ENCODE measurements around the gene ORMDL2. TPM values are rescaled to one million over a fixed set of nuclear protein-coding genes. Genes with fewer than 3 reads are reported as not detected.
A peak's percentile ranks its signal among the peaks of the same experiment; 100 is the strongest.

Gene ORMDL2
- total RNA-seq, 1 donor from 2014 or later: 40.5 TPM

DNA sequence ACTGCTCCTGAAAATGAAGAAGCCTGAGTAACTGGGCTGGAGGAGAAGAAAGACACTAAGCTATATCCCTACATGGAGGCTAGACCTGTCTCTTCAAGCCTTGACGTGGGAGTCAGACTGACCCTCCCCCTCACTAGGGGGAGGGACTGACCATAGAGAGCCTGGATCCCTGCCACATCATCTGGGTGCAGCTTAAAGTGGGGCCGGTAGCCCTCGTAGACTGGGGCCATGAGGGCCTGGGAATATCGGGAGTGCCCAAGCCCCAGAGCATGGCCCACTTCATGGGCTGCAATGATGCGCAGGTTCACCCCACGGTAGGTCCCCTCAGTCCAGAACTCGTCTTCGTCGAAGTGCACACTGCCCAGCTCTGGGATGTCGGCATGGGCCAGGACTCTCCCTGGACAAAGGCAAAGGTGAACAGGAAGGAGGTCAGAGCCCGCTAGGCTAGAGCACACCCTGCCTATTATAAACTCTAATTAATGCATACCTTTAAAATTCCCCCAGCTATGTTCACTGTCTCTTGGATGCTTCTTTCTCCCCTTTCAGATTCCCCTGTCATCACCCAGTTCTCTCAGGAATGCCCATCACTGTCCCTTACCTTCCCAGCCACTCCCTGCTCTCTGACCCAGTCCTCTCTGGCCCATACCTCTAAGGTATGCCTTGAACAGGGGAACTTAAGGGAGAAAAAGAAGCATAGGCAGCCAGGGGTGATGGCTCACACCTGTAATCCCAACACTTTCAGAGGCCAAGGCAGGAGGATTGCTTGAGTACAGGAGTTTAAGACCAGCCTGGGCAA, 21.7 kb downstream of the ORMDL2 start:
- TF ChIP-seq, protein P1, sequence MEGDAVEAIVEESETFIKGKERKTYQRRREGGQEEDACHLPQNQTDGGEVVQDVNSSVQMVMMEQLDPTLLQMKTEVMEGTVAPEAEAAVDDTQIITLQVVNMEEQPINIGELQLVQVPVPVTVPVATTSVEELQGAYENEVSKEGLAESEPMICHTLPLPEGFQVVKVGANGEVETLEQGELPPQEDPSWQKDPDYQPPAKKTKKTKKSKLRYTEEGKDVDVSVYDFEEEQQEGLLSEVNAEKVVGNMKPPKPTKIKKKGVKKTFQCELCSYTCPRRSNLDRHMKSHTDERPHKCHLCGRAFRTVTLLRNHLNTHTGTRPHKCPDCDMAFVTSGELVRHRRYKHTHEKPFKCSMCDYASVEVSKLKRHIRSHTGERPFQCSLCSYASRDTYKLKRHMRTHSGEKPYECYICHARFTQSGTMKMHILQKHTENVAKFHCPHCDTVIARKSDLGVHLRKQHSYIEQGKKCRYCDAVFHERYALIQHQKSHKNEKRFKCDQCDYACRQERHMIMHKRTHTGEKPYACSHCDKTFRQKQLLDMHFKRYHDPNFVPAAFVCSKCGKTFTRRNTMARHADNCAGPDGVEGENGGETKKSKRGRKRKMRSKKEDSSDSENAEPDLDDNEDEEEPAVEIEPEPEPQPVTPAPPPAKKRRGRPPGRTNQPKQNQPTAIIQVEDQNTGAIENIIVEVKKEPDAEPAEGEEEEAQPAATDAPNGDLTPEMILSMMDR (IDR thresholded peaks at IDR 0.05; ENCODE audit: unreplicated experiment): no peak

DNA sequence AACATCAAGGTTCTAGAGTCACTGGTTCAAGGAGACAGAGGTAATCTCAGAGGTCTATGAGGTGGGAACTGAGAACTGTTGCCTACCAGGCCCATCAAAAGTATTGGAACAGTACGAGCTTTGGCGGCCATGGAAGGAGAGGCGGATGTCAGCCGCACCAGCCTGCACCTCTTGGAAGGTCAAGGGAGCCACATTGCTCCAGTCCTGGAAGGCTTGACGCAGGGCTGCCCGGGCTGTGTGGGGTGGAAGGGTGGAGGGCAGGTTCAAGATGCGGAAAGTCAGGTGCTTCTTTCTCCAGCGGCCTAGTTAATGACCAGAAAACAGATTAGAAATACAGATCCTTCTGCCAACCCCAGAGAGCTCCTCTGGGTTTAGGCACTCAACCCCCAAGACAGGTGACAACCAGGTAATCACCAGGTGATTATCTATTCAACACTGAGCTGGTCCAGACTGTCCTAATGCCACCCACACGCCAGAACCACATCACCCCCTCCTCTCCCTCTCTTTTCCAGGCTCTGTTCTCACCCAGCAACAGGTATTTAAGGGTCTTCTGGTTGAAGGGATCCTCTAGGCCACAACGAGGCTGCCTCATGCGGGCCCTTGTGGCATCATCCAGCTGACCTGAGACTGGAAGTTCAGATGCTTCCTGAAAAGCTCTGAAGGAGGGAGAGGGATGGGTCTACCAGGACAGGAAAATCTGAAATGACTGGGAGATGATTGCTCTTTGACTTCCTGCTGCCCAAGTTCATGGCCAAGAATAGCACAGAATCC, 22.9 kb downstream of the ORMDL2 start:
- DNase-seq (ENCODE audit: low spot score, unreplicated experiment): no peak
- TF ChIP-seq, protein P1 (IDR thresholded peaks at IDR 0.05; ENCODE audit: unreplicated experiment): no peak
- Mint-ChIP-seq H3K36me3 (ENCODE audit: insufficient read depth) (no peaks in the 10 kb centered on the region), H3K4me3 (ENCODE audit: low read depth) (no peak overlapping the region), H3K9me3 (ENCODE audit: low read depth) (no peaks in the 10 kb centered on the region), H3K27me3 (peaks cover 4% of the 10 kb centered on the region), H3K27ac (no peak overlapping the region), H3K4me1 (ENCODE audit: low read depth) (no peaks in the 10 kb centered on the region)

More for the DNA sequence above, 21.7 kb downstream of the ORMDL2 start:
- Mint-ChIP-seq H3K4me1 (ENCODE audit: low read depth) (no peaks in the 10 kb centered on the region), H3K27me3 (peaks cover 4% of the 10 kb centered on the region), H3K27ac (no peak overlapping the region), H3K36me3 (ENCODE audit: insufficient read depth) (no peaks in the 10 kb centered on the region), H3K4me3 (ENCODE audit: low read depth) (no peak overlapping the region), H3K9me3 (ENCODE audit: low read depth) (no peaks in the 10 kb centered on the region)
- no peak for DNase-seq (ENCODE audit: low spot score, unreplicated experiment)

DNA sequence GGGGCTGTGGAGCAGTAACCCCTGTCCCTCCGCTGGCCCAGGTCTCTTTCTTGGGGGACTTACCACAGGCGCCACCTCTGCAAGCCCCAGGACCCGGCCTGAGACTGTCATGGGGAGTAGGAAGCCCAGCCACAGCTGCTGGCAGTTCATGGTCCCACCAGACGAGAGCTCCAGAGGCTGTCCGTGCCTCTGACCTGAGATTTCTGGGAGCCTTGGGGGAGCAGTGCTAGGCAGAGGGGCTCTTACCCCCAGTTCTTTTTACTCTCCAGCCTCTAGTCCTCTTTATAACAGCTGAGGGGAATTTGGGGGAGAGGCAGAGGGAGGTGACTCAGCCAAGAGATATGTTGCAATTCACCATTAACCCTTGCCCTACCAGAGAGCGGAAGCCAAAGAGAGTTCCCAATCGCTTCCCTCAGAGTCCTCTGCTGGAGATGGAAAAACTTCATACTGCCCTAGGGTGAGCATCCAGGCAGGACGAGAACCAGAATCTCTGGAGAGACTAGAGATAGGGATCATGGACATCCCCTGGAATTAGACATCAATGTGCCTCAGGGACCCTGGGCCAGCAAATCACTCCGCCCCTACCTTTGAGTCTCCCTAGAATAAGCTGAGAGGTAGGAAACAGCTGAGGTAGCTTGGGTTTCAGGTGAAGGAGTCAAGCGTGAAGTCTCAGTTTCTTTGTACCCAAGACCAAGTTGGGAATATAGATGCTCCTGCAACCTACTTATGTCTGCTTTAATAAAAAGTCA, 25.0 kb downstream of the ORMDL2 start, which contains the start of gene MMP19:
TSS of gene MMP19 (minus strand) at position 256 of the 749 bp plus-strand sequence. CDS start at position 150, 106 bp downstream.
- peak within 1 kb of the TSS; percentile 20 for H3K27ac Mint-ChIP-seq
- no peaks in the 10 kb centered on the region for H3K4me1 Mint-ChIP-seq (ENCODE audit: low read depth)
- peaks cover 4% of the 10 kb centered on the region for H3K27me3 Mint-ChIP-seq
- H3K36me3 Mint-ChIP-seq (ENCODE audit: insufficient read depth): no peaks in the 10 kb centered on the region
- TF ChIP-seq, protein P1 (IDR thresholded peaks at IDR 0.05; ENCODE audit: unreplicated experiment): no peak
- H3K9me3 Mint-ChIP-seq (ENCODE audit: low read depth): no peaks in the 10 kb centered on the region
- no peak for DNase-seq (ENCODE audit: low spot score, unreplicated experiment)
- no peak within 1 kb of the TSS for H3K4me3 Mint-ChIP-seq (ENCODE audit: low read depth)

DNA sequence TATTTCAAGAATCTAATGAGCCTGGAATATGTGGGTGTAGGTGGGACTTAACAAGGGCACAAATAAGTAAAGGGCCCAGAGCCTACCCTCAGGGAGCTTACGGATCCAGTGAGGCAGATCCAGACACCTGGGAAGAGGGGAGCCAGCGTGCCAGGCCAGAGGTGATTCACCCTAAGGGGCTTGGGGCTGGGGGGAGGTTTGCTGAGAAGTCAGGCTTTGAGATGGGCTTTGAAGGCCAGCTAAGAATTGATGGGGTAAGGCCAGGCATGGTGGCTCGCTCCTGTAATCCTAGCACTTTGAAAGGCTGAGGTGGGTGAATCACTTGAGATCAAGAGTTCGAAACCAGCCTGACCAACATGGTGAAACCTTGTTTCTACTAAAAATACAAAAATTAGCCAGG, 25.6 kb downstream of the ORMDL2 start:
- no peaks in the 10 kb centered on the region for H3K4me1 Mint-ChIP-seq (ENCODE audit: low read depth)
- H3K36me3 Mint-ChIP-seq (ENCODE audit: insufficient read depth): no peaks in the 10 kb centered on the region
- peaks cover 4% of the 10 kb centered on the region for H3K27me3 Mint-ChIP-seq
- H3K9me3 Mint-ChIP-seq (ENCODE audit: low read depth): no peaks in the 10 kb centered on the region
- no peak for DNase-seq (ENCODE audit: low spot score, unreplicated experiment)
- TF ChIP-seq, protein P1 (IDR thresholded peaks at IDR 0.05; ENCODE audit: unreplicated experiment): no peak
- H3K27ac Mint-ChIP-seq: peak overlapping the region; percentile 20
- H3K4me3 Mint-ChIP-seq (ENCODE audit: low read depth): no peak overlapping the region

DNA sequence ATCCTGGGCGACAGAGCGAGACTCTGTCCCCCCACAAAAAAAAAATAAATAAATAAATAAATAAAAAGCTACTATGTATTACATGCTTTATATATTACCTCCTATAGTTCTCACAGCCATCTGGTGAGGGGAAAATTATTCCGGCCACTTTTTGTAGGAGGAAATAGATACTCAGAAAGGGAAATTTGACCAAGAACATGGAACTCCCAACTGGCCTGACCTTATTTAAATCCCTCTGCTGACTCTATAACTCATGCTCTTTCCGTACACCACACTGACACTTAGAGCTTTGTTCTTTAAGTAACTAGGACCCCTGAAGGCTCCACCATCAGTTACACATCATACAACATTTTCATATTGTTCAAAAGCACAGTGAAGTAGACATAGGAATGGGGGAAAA, 27.1 kb downstream of the ORMDL2 start:
- Mint-ChIP-seq H3K9me3 (ENCODE audit: low read depth) (no peaks in the 10 kb centered on the region), H3K4me1 (ENCODE audit: low read depth) (no peaks in the 10 kb centered on the region), H3K27me3 (peaks cover 10% of the 10 kb centered on the region), H3K36me3 (ENCODE audit: insufficient read depth) (no peaks in the 10 kb centered on the region), H3K27ac (no peak overlapping the region), H3K4me3 (ENCODE audit: low read depth) (no peak overlapping the region)
- TF ChIP-seq, protein P1 (IDR thresholded peaks at IDR 0.05; ENCODE audit: unreplicated experiment): no peak
- DNase-seq (ENCODE audit: low spot score, unreplicated experiment): no peak

All from progenitor cell of endocrine pancreas (in vitro differentiated cells).